ENCODE measurements around the gene SSBP4. TPM values are rescaled to one million over a fixed set of nuclear protein-coding genes. Genes with fewer than 3 reads are reported as not detected.

SSBP4 gene
- total and polyA plus RNA-seq, 2 donors (not counting 3 experiments of a cell fraction or from before 2014, with no cell fraction given) = 89.6 to 151 TPM

DNA sequence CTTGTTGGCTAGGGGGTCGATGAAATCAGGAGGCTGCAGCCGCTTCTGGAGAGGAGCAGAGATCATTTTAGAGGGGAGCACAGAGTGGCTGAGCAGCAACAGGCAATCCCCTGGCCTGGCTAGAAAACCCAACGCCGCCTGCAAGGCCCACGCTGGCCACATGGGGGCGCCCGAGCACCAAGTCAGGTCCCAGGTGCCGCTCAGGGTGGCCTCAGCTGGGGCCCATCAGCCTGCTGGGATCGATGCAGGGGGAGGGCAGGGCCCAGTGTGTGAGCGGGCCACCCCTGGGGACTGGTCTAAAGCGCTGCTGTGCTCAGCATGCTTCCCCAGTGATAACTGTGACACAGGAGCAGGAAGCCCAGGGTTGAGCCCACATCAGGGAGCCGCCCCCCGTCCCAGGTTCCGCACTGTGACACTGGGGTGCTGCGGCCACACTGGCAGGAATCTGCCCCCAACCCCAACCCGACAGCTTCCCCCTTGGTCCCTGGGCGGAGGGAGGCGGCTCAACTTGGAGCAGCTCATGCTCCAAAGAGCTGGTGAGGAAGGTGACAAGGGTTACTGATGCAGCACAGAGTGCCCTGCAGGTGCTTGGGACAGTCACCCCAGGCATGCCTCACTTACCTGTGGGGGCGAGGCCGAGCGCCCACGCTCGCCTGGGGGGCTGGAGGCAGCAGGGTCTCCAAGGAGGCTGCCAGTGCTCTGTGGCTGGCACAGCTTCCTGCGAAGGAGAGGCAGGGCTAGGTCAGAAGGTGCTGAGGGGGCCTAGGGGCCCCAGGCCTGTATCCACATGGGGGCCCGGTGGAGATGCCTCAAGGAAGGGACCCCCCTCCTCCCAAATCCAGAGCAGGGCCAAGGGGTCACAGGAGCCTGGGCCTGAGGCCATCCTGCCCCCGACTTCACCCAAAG is 32.0 kb downstream of the SSBP4 start:
- no peaks in the 10 kb centered on the region for H3K9me3 ChIP-seq (replicated peaks; ENCODE audit: control insufficient read depth, insufficient read depth, low read length)
- peak; percentile 86 for FAIRE-seq
- dilution Hi-C loops (cut with MboI; ENCODE audit: extremely low pct_ligation_motif_present, low sequenced_read_pairs) = no loop called here

More for the DNA sequence above, 32.0 kb downstream of the SSBP4 start:
- Histone ChIP-seq H4K20me1 (replicated peaks; ENCODE audit: control insufficient read depth, extremely low read depth, insufficient read depth, low read length) (no peaks in the 10 kb centered on the region), H3K79me2 (ENCODE audit: control insufficient read depth, insufficient read depth, low read length) (no peaks in the 10 kb centered on the region), H2AFZ (ENCODE audit: low read depth, low read length) (no peak overlapping the region), H3K27me3 (ENCODE audit: control insufficient read depth in 2 of 2, insufficient read depth in 2 of 2, low read length in 2 of 2) (no peaks in the 10 kb centered on the region), H3K27ac (ENCODE audit: insufficient read depth, low read depth, low read length) (no peak overlapping the region), H3K4me2 (ENCODE audit: insufficient read depth, low read length) (no peak overlapping the region), H3K36me3 (ENCODE audit: control insufficient read depth in 2 of 2, extremely low read depth in 1 of 2, insufficient read depth in 2 of 2, low read length in 2 of 2) (peaks cover 6 to 39% of the 10 kb centered on the region in 2 experiments), H3K4me3 (replicated peaks in 1 of 3; ENCODE audit: insufficient read depth in 1 of 3, low read depth in 1 of 3, low read length in 3 of 3) (no peak overlapping the region), H3K9ac (replicated peaks; ENCODE audit: extremely low read depth, insufficient read depth, low read length) (no peak overlapping the region), H3K9me1 (replicated peaks; ENCODE audit: control insufficient read depth, extremely low read depth, insufficient read depth, low read length) (no peaks in the 10 kb centered on the region), H3K4me1 (ENCODE audit: control insufficient read depth, extremely low read depth, insufficient read depth, low read length) (no peaks in the 10 kb centered on the region)
- POLR2A ChIA-PET = no interaction called here
- TF ChIP-seq POLR2A (IDR thresholded peaks at IDR 0.05; ENCODE audit: low read depth, low read length) = no peak
- no peak for TF ChIP-seq EZH2 (IDR thresholded peaks at IDR 0.05; ENCODE audit: borderline replicate concordance, low read depth, low read length, severe bottlenecking)
- TF ChIP-seq, protein P1, sequence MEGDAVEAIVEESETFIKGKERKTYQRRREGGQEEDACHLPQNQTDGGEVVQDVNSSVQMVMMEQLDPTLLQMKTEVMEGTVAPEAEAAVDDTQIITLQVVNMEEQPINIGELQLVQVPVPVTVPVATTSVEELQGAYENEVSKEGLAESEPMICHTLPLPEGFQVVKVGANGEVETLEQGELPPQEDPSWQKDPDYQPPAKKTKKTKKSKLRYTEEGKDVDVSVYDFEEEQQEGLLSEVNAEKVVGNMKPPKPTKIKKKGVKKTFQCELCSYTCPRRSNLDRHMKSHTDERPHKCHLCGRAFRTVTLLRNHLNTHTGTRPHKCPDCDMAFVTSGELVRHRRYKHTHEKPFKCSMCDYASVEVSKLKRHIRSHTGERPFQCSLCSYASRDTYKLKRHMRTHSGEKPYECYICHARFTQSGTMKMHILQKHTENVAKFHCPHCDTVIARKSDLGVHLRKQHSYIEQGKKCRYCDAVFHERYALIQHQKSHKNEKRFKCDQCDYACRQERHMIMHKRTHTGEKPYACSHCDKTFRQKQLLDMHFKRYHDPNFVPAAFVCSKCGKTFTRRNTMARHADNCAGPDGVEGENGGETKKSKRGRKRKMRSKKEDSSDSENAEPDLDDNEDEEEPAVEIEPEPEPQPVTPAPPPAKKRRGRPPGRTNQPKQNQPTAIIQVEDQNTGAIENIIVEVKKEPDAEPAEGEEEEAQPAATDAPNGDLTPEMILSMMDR (IDR thresholded peaks at IDR 0.05; ENCODE audit: extremely low read depth in 1 of 2, insufficient read depth in 1 of 2, low read depth in 1 of 2, low read length in 2 of 2) = peak; percentile 97 to 99
- no peak for TF ChIP-seq MYC (IDR thresholded peaks at IDR 0.05; ENCODE audit: low read depth, low read length)
- no peak for TF ChIP-seq FOS (IDR thresholded peaks at IDR 0.05; ENCODE audit: borderline replicate concordance, insufficient read depth, low read length)
- TF ChIP-seq, protein P2, sequence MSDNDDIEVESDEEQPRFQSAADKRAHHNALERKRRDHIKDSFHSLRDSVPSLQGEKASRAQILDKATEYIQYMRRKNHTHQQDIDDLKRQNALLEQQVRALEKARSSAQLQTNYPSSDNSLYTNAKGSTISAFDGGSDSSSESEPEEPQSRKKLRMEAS (IDR thresholded peaks at IDR 0.05; ENCODE audit: insufficient read depth, insufficient read length) = no peak
- no peak for TF ChIP-seq POLR2AphosphoS5 (IDR thresholded peaks at IDR 0.05; ENCODE audit: insufficient read depth, low read depth, low read length)
- TF ChIP-seq JUN (IDR thresholded peaks at IDR 0.05; ENCODE audit: borderline replicate concordance, insufficient read depth, insufficient read length, low read depth) = no peak
- intact Hi-C loops (cut with micrococcal nuclease) = loop anchor here (1.0 to 10.0 kb wide), 4 partner anchors 9 to 464 kb away; partner anchors contain the start of genes COPE and DDX49
- peak; percentile 65 for DNase-seq (ENCODE audit: low read depth, low spot score)
- CTCF ChIA-PET = interaction anchor here (0.6 to 6.8 kb wide), 25 partner anchors 9 to 536 kb away, joined by 3 to 127 read pairs (median 4); partner anchors contain the start of genes ELL, ISYNA1, REX1BD and SSBP4
- no TSS peak for BruUV-seq (replicated peaks)
